GM23338 (cell line): Measurements from ENCODE around the gene CWC27. TPM values are rescaled to one million over a fixed set of nuclear protein-coding genes. Genes with fewer than 3 reads are reported as not detected.

Experiments used
- ATAC-seq: fragments of 200-7000 bp; cut with Tn5 transposase; 3 replicates; pipeline ENCODE4 v1.9.1; 2020
- DNase-seq: peaks from one replicate; pipeline ENCODE4 v3.0.0-alpha.2; 2015; ENCODE audit warnings: low spot score
- H2AFZ ChIP-seq: fragments of 200-600 bp; sonication (generic); 2 replicates; pipeline ENCODE4 v1.8.0; 2016; ENCODE audit warnings: antibody characterized with exemption, mild to moderate bottlenecking, moderate library complexity
- H3F3A ChIP-seq: fragments of 200-600 bp; sonication (generic); replicated peaks from 2 replicates; pipeline ENCODE4 v1.8.0; 2017; ENCODE audit warnings: antibody characterized with exemption, mixed run types, low read depth
- H3K27ac ChIP-seq: fragments of 200-600 bp; sonication (generic); 2 replicates; pipeline ENCODE4 v1.6.1; 2016; ENCODE audit warnings: low read depth
- H3K27me3 ChIP-seq: fragments of 200-600 bp; sonication (generic); 2 replicates; pipeline ENCODE4 v1.8.0; 2016; ENCODE audit warnings: mild to moderate bottlenecking, mixed run types, moderate library complexity; ENCODE audit not compliant: insufficient read depth
- H3K36me3 ChIP-seq: fragments of 200-600 bp; sonication (generic); 2 replicates; pipeline ENCODE4 v1.8.0; 2016; ENCODE audit warnings: mild to moderate bottlenecking; ENCODE audit not compliant: insufficient read depth
- H3K4me1 ChIP-seq: fragments of 200-600 bp; sonication (generic); 2 replicates; pipeline ENCODE4 v1.8.0; 2016; ENCODE audit warnings: mild to moderate bottlenecking, moderate library complexity; ENCODE audit not compliant: insufficient read depth
- H3K4me2 ChIP-seq: fragments of 200-600 bp; sonication (generic); 2 replicates; pipeline ENCODE4 v1.7.1; 2017; ENCODE audit warnings: mixed run types
- H3K4me3 ChIP-seq: fragments of 200-600 bp; sonication (generic); 2 replicates; pipeline ENCODE4 v1.6.1; 2016; ENCODE audit warnings: mixed run types
- H3K79me2 ChIP-seq: fragments of 200-600 bp; sonication (generic); replicated peaks from 2 replicates; pipeline ENCODE4 v1.8.0; 2017; ENCODE audit warnings: mild to moderate bottlenecking; ENCODE audit not compliant: insufficient read depth
- H3K9me2 ChIP-seq: fragments of 200-600 bp; sonication (generic); 2 replicates; pipeline ENCODE4 v1.8.0; 2017; ENCODE audit not compliant: insufficient read depth
- H4K20me1 ChIP-seq: fragments of 200-600 bp; sonication (generic); replicated peaks from 2 replicates; pipeline ENCODE4 v1.8.0; 2017; ENCODE audit warnings: mild to moderate bottlenecking; ENCODE audit not compliant: insufficient read depth
- H3K27ac Mint-ChIP-seq: 2 replicates; pipeline ENCODE4 v1.8.0; 2020; ENCODE audit warnings: inconsistent platforms, mild to moderate bottlenecking, moderate library complexity, mixed read lengths
- H3K27me3 Mint-ChIP-seq: 3 replicates; pipeline ENCODE4 v1.8.0; 2022; ENCODE audit warnings: low read depth, mild to moderate bottlenecking, moderate library complexity, mixed read lengths, inconsistent platforms; ENCODE audit not compliant: insufficient read depth, poor library complexity
- H3K36me3 Mint-ChIP-seq: 3 replicates; pipeline ENCODE4 v1.8.0; 2021; ENCODE audit warnings: low read depth, mild to moderate bottlenecking, inconsistent platforms, moderate library complexity, mixed read lengths
- H3K4me1 Mint-ChIP-seq: 3 replicates; pipeline ENCODE4 v1.8.0; 2020; ENCODE audit warnings: mild to moderate bottlenecking, inconsistent platforms, mixed read lengths
- H3K4me3 Mint-ChIP-seq: 3 replicates; pipeline ENCODE4 v1.8.0; 2021; ENCODE audit warnings: moderate library complexity, mild to moderate bottlenecking, inconsistent platforms, mixed read lengths
- H3K9me3 Mint-ChIP-seq: 3 replicates; pipeline ENCODE4 v1.8.0; 2020; ENCODE audit warnings: moderate library complexity, mild to moderate bottlenecking, inconsistent platforms, mixed read lengths
- CREB1 ChIP-seq: fragments of 250-450 bp; sonication (Bioruptor Pico); IDR thresholded peaks from 2 replicates; pipeline ENCODE4 v1.5.0; 2020; ENCODE audit warnings: low read depth, mild to moderate bottlenecking, moderate library complexity
- CTCF ChIP-seq, 2 experiments: fragments of 200-600 bp in 1 of 2; sonication (generic) in 1 of 2; conservative IDR thresholded peaks; 2 replicates each; pipeline versions ENCODE4 v1.5.1 to v1.6.1; 2016 to 2017; ENCODE audit warnings: antibody characterized with exemption in 2 of 2, low read depth in 2 of 2, mild to moderate bottlenecking in 2 of 2, moderate library complexity in 1 of 2
- ETS1 ChIP-seq: IDR thresholded peaks from 2 replicates; pipeline ENCODE4 v1.6.1; 2016; ENCODE audit warnings: antibody characterized with exemption
- EZH2 ChIP-seq: fragments of 200-600 bp; sonication (generic); IDR thresholded peaks from one replicate; pipeline ENCODE4 v1.8.0; 2017; ENCODE audit warnings: antibody characterized with exemption, mild to moderate bottlenecking, low read depth; ENCODE audit not compliant: unreplicated experiment
- EZH2phosphoT487 ChIP-seq: fragments of 200-600 bp; sonication (generic); IDR thresholded peaks from one replicate; pipeline ENCODE4 v1.8.1; 2018; ENCODE audit warnings: antibody characterized with exemption; ENCODE audit not compliant: unreplicated experiment
- JUNB ChIP-seq: IDR thresholded peaks from one replicate; pipeline ENCODE4 v1.6.1; 2016; ENCODE audit warnings: antibody characterized with exemption; ENCODE audit not compliant: unreplicated experiment
- NANOG ChIP-seq: IDR thresholded peaks from 2 replicates; pipeline ENCODE4 v1.6.1; 2016; ENCODE audit warnings: antibody characterized with exemption, borderline replicate concordance
- POLR2AphosphoS5 ChIP-seq: IDR thresholded peaks from 2 replicates; pipeline ENCODE4 v1.6.1; 2016; ENCODE audit warnings: antibody characterized with exemption, low read depth
- REST ChIP-seq: IDR thresholded peaks from one replicate; pipeline ENCODE4 v1.6.1; 2018; ENCODE audit warnings: antibody characterized with exemption; ENCODE audit not compliant: unreplicated experiment
- STAT1 ChIP-seq: IDR thresholded peaks from one replicate; pipeline ENCODE4 v1.6.1; 2016; ENCODE audit warnings: antibody characterized with exemption; ENCODE audit not compliant: unreplicated experiment
- ZNF114 ChIP-seq: fragments of 250-450 bp; sonication (Bioruptor Pico); IDR thresholded peaks from 2 replicates; pipeline ENCODE4 v1.5.0; 2020; ENCODE audit warnings: mild to moderate bottlenecking, moderate library complexity
- ZNF331 ChIP-seq: fragments of 250-450 bp; sonication (Bioruptor Pico); IDR thresholded peaks from 2 replicates; pipeline ENCODE4 v1.5.0; 2020; ENCODE audit warnings: low read depth, mild to moderate bottlenecking, moderate library complexity
- ZNF462 ChIP-seq: fragments of 250-450 bp; sonication (Bioruptor Pico); IDR thresholded peaks from 2 replicates; pipeline ENCODE4 v1.5.0; 2020; ENCODE audit warnings: mild to moderate bottlenecking, moderate library complexity
- polyA plus RNA-seq: library from polyadenylated mRNA; unstranded; fragments of >200 nt; fragmentation: Nextera tagmentation; extraction: Ambion mirVana; gene quantifications from 2 replicates; pipeline ENCODE4 v1.2.1, GENCODE V29; 2016
- total RNA-seq: library from RNA; depleted of rRNA; stranded (reverse); fragments of >200 nt; shearing (Covaris generic); gene quantifications from 2 replicates; pipeline ENCODE4 v1.2.3, GENCODE V29; 2014

CWC27 gene
- total and polyA plus RNA-seq, 2 experiments from 2014 or later = 27.7 to 115 TPM

GRCh38 chr5:65061250-65061973, 292.7 kb downstream of the CWC27 start:
- no peaks in the 10 kb centered on the region for H3K27me3 ChIP-seq
- DNase-seq = no peak
- no peaks in the 10 kb centered on the region; the same call in 1 of the 3 replicates for H3K36me3 Mint-ChIP-seq
- H3K4me2 ChIP-seq = no peak overlapping the region
- H2AFZ ChIP-seq = peak overlapping the region; percentile 52
- H3K4me1 Mint-ChIP-seq = peaks cover 6% of the 10 kb centered on the region
- H3K27ac ChIP-seq = no peak overlapping the region
- H4K20me1 ChIP-seq = no peaks in the 10 kb centered on the region
- no peak overlapping the region for H3K4me3 ChIP-seq
- no peak overlapping the region for H3K4me3 Mint-ChIP-seq
- ATAC-seq = no peak
- H3K79me2 ChIP-seq = no peaks in the 10 kb centered on the region
- TF ChIP-seq CTCF (conservative IDR thresholded peaks at IDR 0.05; ENCODE audit: low read depth in 2 of 2) (no peak), POLR2AphosphoS5 (no peak), EZH2 (no peak), ZNF114 (no peak), CREB1 (CRISPR knock-in tag) (no peak), REST (no peak), NANOG (no peak), ZNF331 (CRISPR knock-in tag) (no peak), EZH2phosphoT487 (no peak), ZNF462 (no peak), STAT1 (no peak), JUNB (no peak), ETS1 (no peak)
- H3K27me3 Mint-ChIP-seq = peaks cover 5% of the 10 kb centered on the region
- no peak overlapping the region for H3K27ac Mint-ChIP-seq
- H3F3A ChIP-seq = no peaks in the 10 kb centered on the region
- no peaks in the 10 kb centered on the region for H3K4me1 ChIP-seq
- H3K9me3 Mint-ChIP-seq = peaks cover 7% of the 10 kb centered on the region
- no peaks in the 10 kb centered on the region for H3K36me3 ChIP-seq
- H3K9me2 ChIP-seq = peaks cover 8% of the 10 kb centered on the region; the same call in 1 of the 2 replicates
